ENCODE measurements around the gene C22orf15. TPM values are rescaled to one million over a fixed set of nuclear protein-coding genes. Genes with fewer than 3 reads are reported as not detected.

C22orf15 gene
- total and polyA plus RNA-seq, 2 donors (not counting 3 experiments of a cell fraction or from before 2014, with no cell fraction given): 0.86 TPM; not detected in 1

DNA sequence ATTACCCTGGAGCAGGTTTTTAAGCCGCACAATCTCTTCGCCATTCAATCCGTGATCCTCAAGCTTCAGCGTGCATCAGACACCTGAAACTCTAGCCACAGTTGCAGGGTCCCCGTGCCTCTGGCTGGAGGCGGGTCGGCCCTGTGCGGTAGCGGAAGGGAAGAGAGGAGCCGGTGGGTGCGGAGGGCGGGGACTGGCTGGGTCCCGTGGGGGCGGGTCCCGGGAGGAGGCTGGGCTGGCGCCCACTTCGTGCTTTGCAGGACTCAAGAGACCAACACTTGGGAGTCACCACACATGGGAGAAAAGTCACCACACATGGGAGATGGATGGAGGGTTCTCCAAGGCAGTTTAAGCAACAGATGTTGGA, 772 bp downstream of the C22orf15 start:
- Histone ChIP-seq H3K4me3 (replicated peaks in 1 of 3; ENCODE audit: insufficient read depth in 1 of 3, low read depth in 1 of 3, low read length in 3 of 3) (peak overlapping the region in 1 of 3 experiments; percentile 10), H3K27ac (ENCODE audit: insufficient read depth, low read depth, low read length) (no peak overlapping the region), H3K4me1 (ENCODE audit: control insufficient read depth, extremely low read depth, insufficient read depth, low read length) (peaks cover 20% of the 10 kb centered on the region), H3K9me1 (replicated peaks; ENCODE audit: control insufficient read depth, extremely low read depth, insufficient read depth, low read length) (no peaks in the 10 kb centered on the region), H3K9ac (replicated peaks; ENCODE audit: extremely low read depth, insufficient read depth, low read length) (no peak overlapping the region), H3K79me2 (ENCODE audit: control insufficient read depth, insufficient read depth, low read length) (peaks cover 2% of the 10 kb centered on the region), H3K9me3 (replicated peaks; ENCODE audit: control insufficient read depth, insufficient read depth, low read length) (no peaks in the 10 kb centered on the region), H4K20me1 (replicated peaks; ENCODE audit: control insufficient read depth, extremely low read depth, insufficient read depth, low read length) (no peaks in the 10 kb centered on the region), H2AFZ (ENCODE audit: low read depth, low read length) (no peak overlapping the region), H3K36me3 (ENCODE audit: control insufficient read depth in 2 of 2, extremely low read depth in 1 of 2, insufficient read depth in 2 of 2, low read length in 2 of 2) (peaks cover 0 to 3% of the 10 kb centered on the region in 2 experiments), H3K27me3 (ENCODE audit: control insufficient read depth in 2 of 2, insufficient read depth in 2 of 2, low read length in 2 of 2) (no peaks in the 10 kb centered on the region), H3K4me2 (ENCODE audit: insufficient read depth, low read length) (peak overlapping the region; percentile 12)
- ChIA-PET CTCF (interaction anchor here (0.6 to 3.8 kb wide), 2 partner anchors 26 to 86 kb away, joined by 3 to 21 read pairs; no protein-coding TSS in a partner anchor), POLR2A (no interaction called here)
- FAIRE-seq (no peak), DNase-seq (ENCODE audit: low read depth, low spot score) (no peak)
- dilution Hi-C loops (cut with MboI; ENCODE audit: extremely low pct_ligation_motif_present, low sequenced_read_pairs) (no loop called here), intact Hi-C loops (cut with micrococcal nuclease) (no loop called here)
- TF ChIP-seq FOS (IDR thresholded peaks at IDR 0.05; ENCODE audit: borderline replicate concordance, insufficient read depth, low read length): no peak
- no peak for TF ChIP-seq JUN (IDR thresholded peaks at IDR 0.05; ENCODE audit: borderline replicate concordance, insufficient read depth, insufficient read length, low read depth)
- TF ChIP-seq, protein P1, sequence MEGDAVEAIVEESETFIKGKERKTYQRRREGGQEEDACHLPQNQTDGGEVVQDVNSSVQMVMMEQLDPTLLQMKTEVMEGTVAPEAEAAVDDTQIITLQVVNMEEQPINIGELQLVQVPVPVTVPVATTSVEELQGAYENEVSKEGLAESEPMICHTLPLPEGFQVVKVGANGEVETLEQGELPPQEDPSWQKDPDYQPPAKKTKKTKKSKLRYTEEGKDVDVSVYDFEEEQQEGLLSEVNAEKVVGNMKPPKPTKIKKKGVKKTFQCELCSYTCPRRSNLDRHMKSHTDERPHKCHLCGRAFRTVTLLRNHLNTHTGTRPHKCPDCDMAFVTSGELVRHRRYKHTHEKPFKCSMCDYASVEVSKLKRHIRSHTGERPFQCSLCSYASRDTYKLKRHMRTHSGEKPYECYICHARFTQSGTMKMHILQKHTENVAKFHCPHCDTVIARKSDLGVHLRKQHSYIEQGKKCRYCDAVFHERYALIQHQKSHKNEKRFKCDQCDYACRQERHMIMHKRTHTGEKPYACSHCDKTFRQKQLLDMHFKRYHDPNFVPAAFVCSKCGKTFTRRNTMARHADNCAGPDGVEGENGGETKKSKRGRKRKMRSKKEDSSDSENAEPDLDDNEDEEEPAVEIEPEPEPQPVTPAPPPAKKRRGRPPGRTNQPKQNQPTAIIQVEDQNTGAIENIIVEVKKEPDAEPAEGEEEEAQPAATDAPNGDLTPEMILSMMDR (IDR thresholded peaks at IDR 0.05; ENCODE audit: extremely low read depth in 1 of 2, insufficient read depth in 1 of 2, low read depth in 1 of 2, low read length in 2 of 2): no peak
- TF ChIP-seq EZH2 (IDR thresholded peaks at IDR 0.05; ENCODE audit: borderline replicate concordance, low read depth, low read length, severe bottlenecking): no peak
- TF ChIP-seq MYC (IDR thresholded peaks at IDR 0.05; ENCODE audit: low read depth, low read length): no peak
- TF ChIP-seq GATA2 (IDR thresholded peaks at IDR 0.05; ENCODE audit: insufficient read depth, insufficient read length, low read depth, low read length): no peak
- BruUV-seq (replicated peaks): no TSS peak
